ENCODE data around the gene TGFBRAP1.

TGFBRAP1 gene

DNA sequence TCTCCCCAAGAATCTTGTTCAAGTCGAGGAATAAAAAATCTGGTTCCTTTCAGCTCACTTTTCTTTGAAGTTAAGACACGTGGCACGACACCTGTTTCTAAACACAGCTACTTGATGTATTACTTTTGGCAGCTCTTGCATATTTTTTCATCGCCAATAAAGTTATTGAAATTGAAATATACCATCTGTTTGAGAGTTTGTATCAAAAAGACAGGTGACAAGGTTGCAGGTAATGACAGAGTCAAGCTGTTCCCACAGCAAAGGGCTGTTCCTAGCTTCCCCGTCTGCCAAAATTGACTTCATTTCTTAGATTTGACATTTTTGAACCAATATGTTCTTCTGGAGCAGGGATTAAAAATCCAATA, 93.5 kb downstream of the TGFBRAP1 start:
- no peak for DNase-seq

DNA sequence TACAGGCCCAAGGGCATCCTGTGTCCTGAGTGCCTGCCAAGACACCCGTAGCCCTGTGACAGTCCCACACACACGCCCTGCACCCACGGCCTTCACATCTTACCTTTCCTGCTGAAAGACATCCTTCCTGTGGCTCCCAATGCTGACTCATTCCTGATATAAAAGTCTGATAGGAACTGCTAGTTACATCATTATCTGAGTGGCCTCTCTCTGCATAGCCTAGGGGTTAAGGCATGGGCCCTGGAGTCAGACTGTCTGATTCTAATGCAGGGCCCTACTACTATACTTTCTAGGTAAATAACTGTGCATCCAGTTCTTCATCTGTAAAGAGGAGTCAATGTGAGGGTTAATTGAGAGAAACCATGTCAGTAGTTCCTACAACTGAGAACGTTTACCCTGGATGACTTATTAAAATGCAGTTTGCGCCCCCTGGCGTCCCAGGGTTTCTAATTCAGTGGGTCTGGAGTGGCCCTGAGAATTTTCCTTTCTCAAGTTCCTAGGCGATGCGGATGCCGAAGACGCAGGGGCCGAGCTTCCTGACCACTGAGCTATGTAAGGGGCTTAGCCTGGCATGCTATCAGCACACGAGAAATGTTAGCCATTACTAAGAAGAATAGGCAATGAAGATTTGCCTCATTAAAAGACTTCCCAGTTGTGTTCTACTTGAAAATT, 94.0 kb downstream of the TGFBRAP1 start:
- DNase-seq = peak; percentile 13 to 43 (median 21)

DNA sequence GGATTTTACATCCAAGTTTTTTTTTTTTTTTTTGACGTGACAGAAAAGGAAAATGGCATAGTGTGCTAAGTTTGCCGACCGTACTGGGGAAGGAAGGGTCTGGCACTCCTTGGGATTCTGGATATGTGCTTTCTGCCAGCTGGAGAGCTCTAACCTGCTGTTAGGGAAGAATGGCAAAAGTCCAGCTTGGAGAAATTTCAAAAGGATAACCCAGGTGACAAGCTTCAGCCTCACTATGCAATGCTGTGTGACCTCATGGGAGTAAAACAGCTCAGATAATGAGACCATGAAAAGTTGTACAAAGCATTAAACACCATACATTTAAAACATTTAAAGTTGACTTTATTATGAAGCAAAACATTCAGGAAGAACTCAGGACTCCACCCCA, 98.3 kb downstream of the TGFBRAP1 start:
- DNase-seq = no peak

DNA sequence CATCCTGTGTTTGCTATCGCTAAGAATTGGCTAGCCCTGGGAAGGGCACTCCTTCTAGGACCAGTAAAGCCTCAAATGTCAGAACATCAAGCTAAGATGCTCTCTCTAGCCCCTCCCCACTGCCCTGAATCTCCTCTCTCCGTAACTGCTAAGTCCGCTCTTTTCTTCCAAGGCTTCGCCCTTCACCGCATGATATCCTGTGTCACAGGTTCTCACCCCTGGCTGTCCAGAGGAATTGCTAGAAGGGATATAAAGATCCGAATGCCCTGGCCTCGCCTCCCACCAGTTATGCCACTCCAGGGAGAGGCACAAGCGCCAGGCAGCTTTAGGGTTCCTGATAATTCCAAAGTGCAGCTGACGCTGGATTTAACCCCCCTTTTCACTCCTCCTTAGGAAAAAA, 105.1 kb downstream of the TGFBRAP1 start:
- no peak for DNase-seq

DNA sequence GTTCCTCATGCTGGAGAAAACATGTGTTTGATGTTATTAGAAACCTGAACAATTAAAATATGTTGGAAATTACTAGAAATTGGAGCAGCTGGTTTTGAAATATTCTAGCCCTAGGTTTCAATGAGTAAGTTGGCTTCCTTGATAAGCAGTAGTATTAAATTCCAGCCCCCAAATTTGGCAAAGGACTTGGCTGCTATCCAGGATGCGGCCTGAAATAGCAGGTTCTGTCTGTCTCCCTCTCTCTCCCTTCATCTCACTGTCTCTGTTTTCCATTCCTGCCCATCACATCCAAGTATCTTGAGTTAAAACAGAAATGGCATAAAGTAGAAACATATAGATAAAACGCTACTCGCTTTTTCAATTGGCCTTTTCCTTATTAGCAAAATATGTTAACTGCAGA, 108.9 kb downstream of the TGFBRAP1 start:
- no peak for DNase-seq

DNA sequence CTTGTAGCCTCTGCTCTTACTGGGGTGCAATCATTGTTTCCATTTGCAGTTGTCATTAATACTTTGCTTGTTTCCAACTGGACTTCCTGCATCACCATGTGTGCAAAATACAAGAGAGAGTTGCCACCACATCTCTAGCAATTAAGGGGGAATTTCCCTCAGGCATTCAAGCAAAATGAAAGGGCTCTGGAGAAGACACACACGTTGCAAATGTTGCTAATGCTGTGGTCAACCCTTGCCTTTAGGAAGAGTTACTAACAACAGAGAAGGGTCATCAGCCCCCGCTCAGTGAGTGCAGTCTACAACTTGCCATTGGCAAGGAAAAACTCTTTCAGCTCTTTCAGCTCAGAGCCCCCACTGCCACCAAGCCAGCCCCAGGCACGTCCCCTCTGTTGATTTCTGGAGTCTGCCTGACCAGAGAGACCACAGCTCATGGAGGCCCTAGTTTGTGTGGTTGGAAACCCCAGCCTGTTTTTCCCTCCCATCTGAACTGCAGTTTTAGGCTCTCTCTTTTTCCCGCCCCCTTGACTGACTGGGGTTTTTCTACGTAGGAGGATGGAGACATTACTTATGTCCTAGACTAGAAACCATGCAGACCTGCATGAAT, 113.8 kb downstream of the TGFBRAP1 start:
- DNase-seq = no peak
